Measurements from ENCODE around the gene NYNRIN. TPM values are rescaled to one million over a fixed set of nuclear protein-coding genes. Genes with fewer than 3 reads are reported as not detected.

NYNRIN gene
- polyA plus RNA-seq, 3 donors = 40.3 to 47.7 (median 40.4) TPM

DNA sequence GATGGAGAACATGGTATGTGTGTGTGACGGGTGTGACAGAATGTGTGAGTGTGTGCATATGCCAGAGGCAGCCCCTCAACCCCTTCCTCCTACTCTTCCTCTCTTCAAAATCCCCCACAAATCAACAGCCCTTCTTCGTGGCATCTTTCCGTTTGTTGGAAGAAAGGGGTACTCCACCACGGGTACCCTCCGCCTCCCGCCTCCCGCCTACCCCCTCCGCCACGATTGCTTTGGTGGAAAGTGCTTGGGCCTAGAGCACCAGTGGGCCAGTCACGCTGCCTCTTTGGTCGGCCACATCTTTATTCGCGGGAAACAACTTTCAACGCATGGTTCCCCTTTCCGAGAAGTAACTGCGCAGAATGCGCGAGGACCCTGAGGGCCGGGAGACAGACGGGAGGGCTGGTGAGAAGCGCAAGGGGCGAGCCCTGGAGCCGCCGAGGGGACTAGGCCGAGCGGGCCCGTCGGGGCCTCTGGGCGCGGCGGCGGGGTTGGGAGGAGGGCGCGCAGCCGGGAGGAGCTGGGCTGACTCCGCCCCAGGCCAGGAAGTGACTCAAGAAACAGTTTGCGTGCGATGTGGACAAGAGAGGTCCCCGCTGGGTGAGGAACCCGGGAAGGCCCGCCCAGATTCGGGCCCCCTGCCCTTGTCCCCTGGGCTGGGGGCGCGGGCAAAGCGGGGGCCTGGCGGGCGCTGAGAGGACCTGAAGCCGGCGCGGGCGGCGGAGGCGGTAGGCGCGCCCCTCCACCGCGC is 30.8 kb downstream of the NYNRIN start, which contains the start of the genes CBLN3 and KHNYN:
TSS of gene CBLN3 (minus strand) at position 274 of the 748 bp plus-strand sequence. CDS start 614 bp downstream, outside the sequence.
TSS of gene KHNYN (plus strand) at position 560 of the 748 bp plus-strand sequence. CDS start 777 bp downstream, outside the sequence.
- DNase-seq (ENCODE audit: low read depth in 3 of 3, low spot score in 2 of 3) = peak; percentile 60 to 82 (median 80)

DNA sequence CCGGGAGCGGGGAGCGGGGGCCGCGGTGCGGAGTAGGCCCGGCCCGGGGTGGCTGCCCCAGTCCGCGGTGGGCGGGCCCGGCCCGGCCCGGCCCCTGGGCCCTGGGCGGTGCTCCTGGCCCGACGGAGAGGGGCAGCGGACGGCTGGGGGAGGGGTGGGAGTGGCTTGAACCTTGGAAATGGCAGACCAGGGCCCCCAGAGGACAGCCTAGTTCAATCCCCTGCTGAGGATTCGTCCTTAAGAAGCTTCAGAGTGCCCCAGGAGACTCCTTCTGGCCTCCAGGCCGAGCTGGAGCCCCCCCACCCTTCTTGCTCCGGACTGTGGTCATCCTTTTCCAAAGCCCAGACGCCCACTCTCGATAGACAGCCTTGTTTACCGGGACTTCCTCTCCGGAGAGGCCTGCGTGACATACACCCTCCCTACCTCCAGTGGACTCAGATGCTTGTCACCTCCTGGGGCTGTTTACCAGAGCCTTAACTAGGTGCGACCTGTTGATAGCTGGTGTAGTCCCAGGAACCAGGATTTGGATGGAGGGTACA is 31.4 kb downstream of the NYNRIN start:
- peak in 2 of 3 donors; percentile 45 to 66 for DNase-seq (ENCODE audit: low read depth in 3 of 3, low spot score in 2 of 3)

DNA sequence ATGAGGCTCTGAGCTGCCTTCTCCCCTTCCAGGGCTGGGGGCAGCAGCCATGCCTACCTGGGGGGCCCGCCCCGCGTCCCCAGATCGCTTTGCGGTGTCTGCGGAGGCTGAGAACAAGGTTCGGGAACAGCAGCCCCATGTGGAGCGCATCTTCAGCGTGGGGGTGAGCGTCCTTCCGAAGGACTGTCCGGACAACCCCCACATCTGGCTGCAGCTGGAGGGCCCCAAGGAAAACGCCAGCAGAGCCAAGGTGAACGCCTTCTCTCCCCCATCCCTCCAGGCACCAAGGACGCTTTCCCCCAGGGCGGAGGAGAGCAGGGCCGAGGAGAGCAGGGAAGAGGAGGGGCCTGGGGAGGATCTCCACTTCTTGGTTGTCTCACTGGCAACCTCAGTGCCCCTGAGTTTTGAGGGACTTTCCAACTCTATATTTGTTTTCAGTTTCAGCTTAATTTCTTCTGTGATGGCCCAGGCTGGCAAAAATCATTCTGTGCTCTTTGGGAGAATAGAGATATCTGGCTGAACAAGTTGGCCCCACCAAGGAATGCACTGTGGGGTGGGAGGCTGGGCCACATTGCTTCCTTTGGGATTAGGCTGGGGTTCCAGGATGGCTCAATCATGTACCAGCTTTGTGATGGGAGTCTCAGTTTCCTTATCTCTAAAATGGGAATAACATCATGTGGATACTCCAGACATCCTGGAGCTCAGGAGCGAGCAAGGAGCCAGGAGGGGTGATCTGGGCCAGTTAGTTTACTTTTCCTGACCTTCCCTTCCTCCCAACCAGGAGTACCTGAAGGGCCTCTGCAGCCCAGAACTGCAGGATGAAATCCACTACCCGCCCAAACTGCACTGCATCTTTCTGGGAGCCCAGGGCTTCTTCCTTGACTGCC is 32.1 kb downstream of the NYNRIN start:
- no peak for DNase-seq (ENCODE audit: low read depth in 3 of 3, low spot score in 2 of 3)

- peak; percentile 62 to 79 (median 68) for DNase-seq (ENCODE audit: low read depth in 3 of 3, low spot score in 2 of 3)
These were observed 32.9 kb downstream of the NYNRIN start for GRCh38 chr14:24431569-24432258.

GRCh38 chr14:24432259-24433131 is 33.7 kb downstream of the NYNRIN start:
- no peak for DNase-seq (ENCODE audit: low read depth in 3 of 3, low spot score in 2 of 3)

DNA sequence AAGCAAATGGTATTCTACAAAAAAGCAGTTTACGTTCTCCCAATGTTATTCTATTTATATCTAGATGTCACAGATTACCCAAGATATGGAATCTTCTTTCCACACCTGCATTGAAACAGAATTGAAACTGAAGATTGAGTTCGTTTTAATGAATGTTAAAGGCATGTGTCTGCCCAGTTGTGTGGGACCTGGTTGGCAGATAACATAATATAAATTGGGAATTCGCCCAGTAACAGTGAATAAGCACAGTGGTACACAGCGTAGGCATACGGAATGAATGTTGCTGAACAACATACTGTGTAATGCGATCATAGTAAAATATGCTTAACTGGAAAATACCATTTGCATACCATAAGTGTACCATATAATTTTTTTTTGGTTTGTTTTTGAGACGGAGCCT is 35.2 kb downstream of the NYNRIN start:
- no peak for DNase-seq (ENCODE audit: low read depth in 3 of 3, low spot score in 2 of 3)

DNA sequence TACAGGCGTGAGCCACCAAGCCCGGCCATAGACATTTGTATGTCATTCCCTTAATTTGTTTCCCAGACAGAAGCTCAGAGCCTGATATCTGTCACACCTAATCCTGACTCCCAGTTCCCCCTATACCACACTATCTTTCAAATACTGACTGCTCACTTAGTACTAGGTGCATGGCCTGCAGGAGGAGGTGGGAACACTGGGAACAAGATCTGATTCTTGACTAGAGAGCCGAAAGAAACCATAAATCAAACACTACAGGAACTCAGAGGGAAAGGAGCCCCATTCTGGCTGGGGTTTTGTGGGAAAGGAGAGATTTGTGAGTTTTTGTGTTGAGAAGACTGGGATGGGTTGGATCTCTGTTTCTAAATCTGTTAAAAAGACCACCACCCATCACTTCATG is 35.9 kb downstream of the NYNRIN start:
- no peak for DNase-seq (ENCODE audit: low read depth in 3 of 3, low spot score in 2 of 3)

GRCh38 chr14:24435192-24435810 is 36.5 kb downstream of the NYNRIN start:
- DNase-seq (ENCODE audit: low read depth in 3 of 3, low spot score in 2 of 3) = no peak

DNA sequence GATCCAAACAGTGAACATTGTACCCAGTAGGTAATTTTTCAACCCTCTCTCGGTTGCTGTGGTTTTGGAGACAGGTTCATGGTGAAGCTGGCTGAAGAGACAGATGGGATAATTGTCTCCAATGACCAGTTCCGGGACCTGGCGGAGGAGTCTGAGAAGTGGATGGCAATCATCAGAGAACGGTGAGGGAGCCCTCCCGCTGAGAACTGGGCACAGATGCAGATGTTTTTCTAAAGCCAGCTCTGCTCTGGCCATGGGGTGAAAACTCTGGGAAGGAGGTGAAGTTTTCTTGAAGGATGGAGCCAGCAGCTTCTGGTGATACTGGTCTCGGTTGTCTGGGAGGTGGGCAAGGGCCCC is 37.2 kb downstream of the NYNRIN start:
- DNase-seq (ENCODE audit: low read depth in 3 of 3, low spot score in 2 of 3) = no peak

DNA sequence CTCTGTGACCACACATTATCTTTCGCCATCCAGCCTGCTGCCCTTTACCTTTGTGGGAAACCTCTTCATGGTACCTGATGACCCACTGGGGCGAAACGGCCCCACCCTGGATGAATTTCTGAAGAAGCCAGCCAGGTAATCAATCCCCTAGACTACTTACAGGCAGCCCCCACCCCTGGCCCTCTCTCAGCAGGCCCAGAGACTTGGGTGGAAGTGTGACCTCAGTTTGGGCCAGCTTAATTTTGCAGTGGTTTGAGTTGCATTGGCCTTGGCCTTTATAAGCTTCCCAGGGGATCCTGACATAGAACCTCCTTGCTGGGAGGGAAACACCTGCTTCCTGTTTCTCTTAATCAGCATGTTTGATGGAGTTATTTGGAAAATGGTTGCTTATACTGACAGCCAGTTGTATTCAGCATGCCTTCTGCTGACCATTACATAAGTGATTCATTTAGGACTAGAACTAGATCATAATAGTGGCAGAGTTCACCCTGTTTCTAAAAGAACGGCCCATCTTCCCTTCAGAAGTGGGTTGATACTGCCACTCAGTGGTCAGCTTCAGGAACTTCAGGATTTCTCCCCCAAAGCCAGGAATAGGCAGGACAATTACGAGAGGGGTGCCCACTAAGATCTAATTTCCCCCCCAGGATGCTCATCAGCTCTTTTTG is 37.7 kb downstream of the NYNRIN start:
- peak in 2 of 3 donors; percentile 40 to 61 for DNase-seq (ENCODE audit: low read depth in 3 of 3, low spot score in 2 of 3)

GRCh38 chr14:24437020-24437735 is 38.4 kb downstream of the NYNRIN start:
- no peak for DNase-seq (ENCODE audit: low read depth in 3 of 3, low spot score in 2 of 3)

GRCh38 chr14:24437736-24438067 is 38.9 kb downstream of the NYNRIN start:
- DNase-seq (ENCODE audit: low read depth in 3 of 3, low spot score in 2 of 3) = no peak

GRCh38 chr14:24438223-24439097 is 39.7 kb downstream of the NYNRIN start:
- no peak for DNase-seq (ENCODE audit: low read depth in 3 of 3, low spot score in 2 of 3)

- DNase-seq (ENCODE audit: low read depth in 3 of 3, low spot score in 2 of 3) = no peak
These were observed 40.5 kb downstream of the NYNRIN start for GRCh38 chr14:24439257-24439656.

GRCh38 chr14:24439830-24440605 is 41.2 kb downstream of the NYNRIN start:
- no peak for DNase-seq (ENCODE audit: low read depth in 3 of 3, low spot score in 2 of 3)

DNA sequence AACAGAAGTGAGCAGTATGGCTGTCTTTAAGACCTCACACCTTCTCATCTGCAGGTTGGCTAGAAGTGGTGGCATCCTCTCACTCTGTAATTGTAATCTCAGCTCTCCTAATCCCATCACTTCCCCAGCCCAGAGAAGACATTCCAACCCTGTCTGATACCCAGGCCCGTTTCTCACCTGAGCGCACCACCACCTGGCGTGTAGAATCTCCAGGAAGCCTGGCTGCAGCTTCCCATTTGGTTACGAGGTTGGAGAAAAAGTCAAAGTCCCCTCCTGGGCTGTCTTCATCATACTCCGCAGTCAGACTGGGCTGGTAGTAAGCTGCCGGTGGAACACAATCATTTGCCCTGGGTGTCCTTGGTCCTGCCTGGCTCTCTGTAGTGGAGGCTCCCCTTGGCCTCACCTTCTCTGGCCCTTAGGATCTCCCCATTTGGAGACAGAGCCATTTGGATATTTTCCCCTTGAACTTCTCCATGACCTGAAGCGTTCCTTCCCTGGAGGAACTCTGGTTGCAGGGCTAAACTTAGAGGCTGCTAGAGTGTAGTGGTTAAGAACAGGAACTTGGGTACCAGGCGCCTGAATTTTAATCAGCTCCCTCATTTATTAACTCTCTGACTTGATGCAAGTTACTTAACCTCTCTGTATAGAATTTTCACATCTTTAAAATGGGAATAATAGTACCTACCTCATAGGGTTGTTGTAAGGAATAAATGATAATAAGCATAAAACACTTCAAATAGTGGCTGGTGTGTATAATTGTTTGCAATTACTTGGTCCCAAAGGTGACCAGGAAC is 42.0 kb downstream of the NYNRIN start:
- DNase-seq (ENCODE audit: low read depth in 3 of 3, low spot score in 2 of 3) = no peak
